ENCODE results near the gene EXOSC5. TPM values are rescaled to one million over a fixed set of nuclear protein-coding genes. Genes with fewer than 3 reads are reported as not detected.

Gene EXOSC5
- total and polyA plus RNA-seq, 12 donors = 10.6 to 43.8 (median 13.7) TPM

DNA sequence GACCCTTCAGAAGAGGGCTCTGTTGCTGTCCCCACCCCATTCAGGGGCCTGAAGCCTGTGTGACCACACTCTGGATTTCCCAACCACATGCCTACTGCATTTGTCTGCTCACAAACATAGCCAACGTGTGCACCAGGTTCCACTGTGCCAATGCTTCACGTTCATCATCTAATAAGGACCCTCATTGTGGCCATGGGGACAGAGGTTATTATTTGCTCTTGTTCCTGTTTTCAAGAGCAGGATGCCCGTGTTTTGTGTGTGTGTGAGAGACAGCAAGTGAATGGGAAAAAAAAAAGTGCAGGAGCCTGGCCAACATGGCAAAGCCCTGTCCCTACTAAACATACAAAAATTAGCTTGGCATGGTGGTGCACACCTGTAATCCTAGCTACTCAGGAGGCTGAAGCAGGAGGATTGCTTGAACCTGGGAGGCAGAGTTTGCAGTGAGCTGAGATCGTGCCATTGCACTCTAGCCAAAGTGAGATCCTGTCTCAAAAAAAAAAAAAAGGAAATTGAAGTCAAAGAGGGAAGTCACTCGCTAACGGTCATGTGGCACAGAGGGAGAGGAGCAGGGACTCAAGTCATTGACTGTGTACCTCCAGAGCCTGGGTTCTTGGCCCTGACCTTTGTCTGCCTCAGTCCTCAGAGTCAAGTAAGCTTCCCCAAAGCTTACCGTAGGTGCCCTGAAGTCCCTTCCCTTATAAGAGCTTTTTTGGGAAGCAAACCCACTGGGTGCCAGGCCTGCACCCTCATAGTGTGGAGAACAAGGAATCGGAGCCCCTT is 23.1 kb upstream of the EXOSC5 start:
- H3K9me3 ChIP-seq = no peaks in the 10 kb centered on the region
- no peak for TF ChIP-seq CTCF (IDR thresholded peaks at IDR 0.05)
- peaks cover 4 to 99% (median 49%) of the 10 kb centered on the region in 9 donors for H3K36me3 ChIP-seq
- ATAC-seq (peak in 3 of 8 donors; percentile 30 to 44 (median 39)), DNase-seq (no peak)
- WGBS, 2 donors = 68 to 82% methylated on average over 8 of the region's 8 CpGs
- intact Hi-C loops (cut with DNase I) = no loop called here
- no peak overlapping the region for H3K4me3 ChIP-seq
- peak overlapping the region in 5 of 10 donors; percentile 2 to 81 (median 45) for H3K27ac ChIP-seq
- peaks cover 3 to 48% (median 29%) of the 10 kb centered on the region in 9 donors for H3K4me1 ChIP-seq
- H3K27me3 ChIP-seq = no peaks in the 10 kb centered on the region

DNA sequence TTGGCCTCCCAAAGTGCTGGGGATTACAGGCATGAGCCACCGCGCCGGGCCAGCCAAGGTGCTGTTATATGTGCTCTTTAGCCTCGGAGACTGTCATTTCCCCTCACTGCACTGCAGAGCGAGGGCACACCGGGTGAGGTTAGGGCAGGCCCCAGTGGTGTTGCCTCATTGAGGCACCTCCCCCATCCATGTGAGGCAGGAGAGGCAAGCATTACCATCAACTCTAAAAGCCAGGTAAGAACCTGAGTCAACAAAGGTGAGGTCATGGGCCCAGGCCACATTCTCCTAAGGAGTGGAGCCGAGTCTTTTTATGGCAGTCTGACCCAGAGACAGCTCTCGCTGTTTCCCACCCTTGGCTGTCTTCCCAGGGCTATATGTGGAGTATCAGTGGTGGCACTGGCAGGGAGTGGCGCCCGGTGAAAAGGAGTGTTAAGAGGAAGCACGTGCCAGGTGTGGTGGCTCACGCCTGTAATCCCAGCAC is 19.1 kb upstream of the EXOSC5 start:
- 73 to 79% methylated on average over 12 of the region's 12 CpGs for WGBS, 2 donors
- H3K4me1 ChIP-seq = peaks cover 4 to 41% (median 20%) of the 10 kb centered on the region in 9 donors
- no peak overlapping the region for H3K27ac ChIP-seq
- no peaks in the 10 kb centered on the region for H3K27me3 ChIP-seq
- no peak overlapping the region for H3K4me3 ChIP-seq
- no peaks in the 10 kb centered on the region for H3K9me3 ChIP-seq
- H3K36me3 ChIP-seq = peaks cover 4 to 97% (median 49%) of the 10 kb centered on the region in 9 donors
- intact Hi-C loops (cut with DNase I) = no loop called here
- DNase-seq (no peak), ATAC-seq (no peak)
- no peak for TF ChIP-seq CTCF (IDR thresholded peaks at IDR 0.05)

- WGBS, 2 donors = 79% methylated on average over 9 of the region's 9 CpGs
- no peak for TF ChIP-seq CTCF (IDR thresholded peaks at IDR 0.05)
- Histone ChIP-seq H3K4me3 (no peak overlapping the region), H3K27me3 (no peaks in the 10 kb centered on the region), H3K36me3 (peaks cover 4 to 95% (median 44%) of the 10 kb centered on the region in 9 donors), H3K9me3 (no peaks in the 10 kb centered on the region), H3K4me1 (peaks cover 8 to 41% (median 24%) of the 10 kb centered on the region in 9 donors), H3K27ac (no peak overlapping the region)
- DNase-seq (no peak), ATAC-seq (no peak)
- intact Hi-C loops (cut with DNase I) = no loop called here
Measured at GRCh38 chr19:41415154-41415571, 18.0 kb upstream of the EXOSC5 start.

GRCh38 chr19:41414461-41414860 is 17.3 kb upstream of the EXOSC5 start:
- Histone ChIP-seq H3K27ac (no peak overlapping the region), H3K4me3 (no peak overlapping the region), H3K27me3 (no peaks in the 10 kb centered on the region), H3K36me3 (peaks cover 4 to 88% (median 37%) of the 10 kb centered on the region in 9 donors), H3K4me1 (peaks cover 12 to 41% (median 29%) of the 10 kb centered on the region in 9 donors), H3K9me3 (no peaks in the 10 kb centered on the region)
- no peak for DNase-seq
- no peak for TF ChIP-seq CTCF (IDR thresholded peaks at IDR 0.05)
- ATAC-seq = no peak
- intact Hi-C loops (cut with DNase I) = no loop called here
- 87 to 90% methylated on average over 9 of the region's 9 CpGs for WGBS, 2 donors
